Hepatocyte (in vitro differentiated cells): ENCODE data around the gene PPP3R2. TPM values are rescaled to one million over a fixed set of nuclear protein-coding genes. Genes with fewer than 3 reads are reported as not detected.

ENCODE experiments used
- DNase-seq: peaks from one replicate; pipeline ENCODE4 v3.0.0-alpha.2; 2016; ENCODE audit warnings: low spot score
- H2AFZ ChIP-seq: fragments of 200-600 bp; sonication (generic); 2 replicates; pipeline ENCODE4 v1.6.0; 2016; ENCODE audit warnings: antibody characterized with exemption, mild to moderate bottlenecking
- H3K27ac ChIP-seq: fragments of 200-600 bp; sonication (generic); 2 replicates; pipeline ENCODE4 v1.5.1; 2016; ENCODE audit warnings: mild to moderate bottlenecking
- H3K27me3 ChIP-seq: fragments of 200-600 bp; sonication (generic); 2 replicates; pipeline ENCODE4 v1.6.1; 2016
- H3K36me3 ChIP-seq: fragments of 200-600 bp; sonication (generic); replicated peaks from 2 replicates; pipeline ENCODE4 v1.5.1; 2016; ENCODE audit warnings: low read depth; ENCODE audit not compliant: insufficient read depth
- H3K4me1 ChIP-seq: fragments of 200-600 bp; sonication (generic); 2 replicates; pipeline ENCODE4 v1.5.1; 2016; ENCODE audit warnings: mild to moderate bottlenecking, moderate library complexity; ENCODE audit not compliant: insufficient read depth
- H3K4me2 ChIP-seq: fragments of 200-600 bp; sonication (generic); 2 replicates; pipeline ENCODE4 v1.6.0; 2016
- H3K4me3 ChIP-seq: fragments of 200-600 bp; sonication (generic); 2 replicates; pipeline ENCODE4 v1.5.1; 2016; ENCODE audit warnings: mild to moderate bottlenecking
- H3K79me2 ChIP-seq: fragments of 200-600 bp; sonication (generic); 2 replicates; pipeline ENCODE4 v1.6.0; 2017; ENCODE audit warnings: mild to moderate bottlenecking
- H3K9me2 ChIP-seq: fragments of 200-600 bp; sonication (generic); replicated peaks from 2 replicates; pipeline ENCODE4 v1.6.0; 2017; ENCODE audit warnings: mild to moderate bottlenecking; ENCODE audit not compliant: insufficient read depth
- H3K9me3 ChIP-seq: fragments of 200-600 bp; sonication (generic); 2 replicates; pipeline ENCODE4 v1.5.1; 2016; ENCODE audit warnings: low read depth, mild to moderate bottlenecking
- H4K20me1 ChIP-seq: fragments of 200-600 bp; sonication (generic); 2 replicates; pipeline ENCODE4 v1.6.0; 2016; ENCODE audit warnings: mild to moderate bottlenecking; ENCODE audit not compliant: insufficient read depth, poor library complexity, severe bottlenecking
- EZH2 ChIP-seq: fragments of 200-600 bp; sonication (generic); IDR thresholded peaks from 2 replicates; pipeline ENCODE4 v1.6.1; 2016; ENCODE audit warnings: antibody characterized with exemption, mild to moderate bottlenecking, borderline replicate concordance
- EZH2phosphoT487 ChIP-seq: fragments of 200-600 bp; sonication (generic); IDR thresholded peaks from one replicate; pipeline ENCODE4 v1.6.1; 2018; ENCODE audit warnings: antibody characterized with exemption, mild to moderate bottlenecking, low read depth, moderate library complexity; ENCODE audit not compliant: unreplicated experiment, severe bottlenecking
- WGBS: methylation state at CpG from one replicate; pipeline ENCODE4 v1.1.6; 2016; ENCODE audit warnings: low lambda C conversion rate; ENCODE audit errors: missing lambda C conversion rate; 5-methylcytosine and 5-hydroxymethylcytosine counted together
- polyA plus RNA-seq: library from polyadenylated mRNA; unstranded; fragments of >200 nt; fragmentation: Nextera tagmentation; extraction: Ambion mirVana; gene quantifications from 2 replicates; pipeline ENCODE4 v1.2.1, GENCODE V29; 2016
- total RNA-seq: library from RNA; depleted of rRNA; stranded (reverse); fragments of >200 nt; gene quantifications from 2 replicates; pipeline ENCODE4 v1.2.3, GENCODE V29; 2014
- TF ChIP-seq, protein P1 (sequence below): fragments of 200-600 bp; sonication (generic); IDR thresholded peaks from 2 replicates; pipeline ENCODE4 v1.5.1; 2016; ENCODE audit warnings: antibody characterized with exemption, mild to moderate bottlenecking; ENCODE audit not compliant: poor library complexity

PPP3R2 gene
- total and polyA plus RNA-seq, 2 experiments from 2014 or later, result not detected

DNA sequence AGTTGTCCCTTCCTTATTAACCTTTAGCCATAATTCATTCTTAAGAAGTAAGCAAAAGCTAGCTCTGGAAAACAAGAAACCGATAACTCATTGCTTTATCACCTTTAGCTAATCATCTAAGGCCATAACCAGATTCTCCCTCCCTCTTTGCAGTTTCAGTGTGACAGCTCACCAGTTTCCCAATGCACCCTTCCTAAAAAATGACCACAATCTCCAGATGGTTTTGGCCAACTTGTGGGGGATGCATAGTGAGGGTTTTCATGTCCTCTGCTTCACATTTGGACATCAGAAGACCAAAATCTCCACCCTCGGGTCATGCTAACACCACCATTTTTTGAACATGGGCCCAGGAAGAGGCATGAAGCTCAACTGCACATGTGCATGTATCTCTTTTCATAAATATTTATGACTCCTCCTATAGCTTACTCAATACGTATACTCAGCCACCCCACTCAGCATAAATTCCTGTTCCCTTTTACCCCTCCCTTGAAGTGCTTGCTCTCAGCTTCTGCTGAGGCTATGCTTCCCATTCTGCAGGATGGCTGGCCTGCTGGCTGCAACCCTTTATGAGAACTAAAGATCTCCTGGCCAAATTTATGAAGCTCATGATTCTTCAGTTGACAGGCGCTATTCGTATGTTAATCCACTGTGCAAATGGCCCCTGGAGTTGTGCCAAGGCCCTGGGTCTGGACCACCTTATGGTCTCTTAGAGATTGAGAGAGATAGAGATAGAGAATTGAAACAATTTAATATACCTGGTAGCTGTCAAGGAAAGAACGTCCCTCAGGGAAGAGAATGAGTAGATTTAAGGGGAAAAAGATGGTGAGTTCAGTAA is 14.8 kb downstream of the PPP3R2 start:
- no peaks in the 10 kb centered on the region for H3K27me3 ChIP-seq
- no peaks in the 10 kb centered on the region for H3K79me2 ChIP-seq
- H3K27ac ChIP-seq, result no peak overlapping the region
- DNase-seq, result no peak
- no peak overlapping the region for H2AFZ ChIP-seq
- peaks cover 4% of the 10 kb centered on the region for H3K4me1 ChIP-seq
- no peaks in the 10 kb centered on the region for H4K20me1 ChIP-seq
- no peaks in the 10 kb centered on the region for H3K9me3 ChIP-seq
- H3K4me2 ChIP-seq, result no peak overlapping the region
- 79% methylated on average over 6 of the region's 6 CpGs for WGBS
- TF ChIP-seq, protein P1, sequence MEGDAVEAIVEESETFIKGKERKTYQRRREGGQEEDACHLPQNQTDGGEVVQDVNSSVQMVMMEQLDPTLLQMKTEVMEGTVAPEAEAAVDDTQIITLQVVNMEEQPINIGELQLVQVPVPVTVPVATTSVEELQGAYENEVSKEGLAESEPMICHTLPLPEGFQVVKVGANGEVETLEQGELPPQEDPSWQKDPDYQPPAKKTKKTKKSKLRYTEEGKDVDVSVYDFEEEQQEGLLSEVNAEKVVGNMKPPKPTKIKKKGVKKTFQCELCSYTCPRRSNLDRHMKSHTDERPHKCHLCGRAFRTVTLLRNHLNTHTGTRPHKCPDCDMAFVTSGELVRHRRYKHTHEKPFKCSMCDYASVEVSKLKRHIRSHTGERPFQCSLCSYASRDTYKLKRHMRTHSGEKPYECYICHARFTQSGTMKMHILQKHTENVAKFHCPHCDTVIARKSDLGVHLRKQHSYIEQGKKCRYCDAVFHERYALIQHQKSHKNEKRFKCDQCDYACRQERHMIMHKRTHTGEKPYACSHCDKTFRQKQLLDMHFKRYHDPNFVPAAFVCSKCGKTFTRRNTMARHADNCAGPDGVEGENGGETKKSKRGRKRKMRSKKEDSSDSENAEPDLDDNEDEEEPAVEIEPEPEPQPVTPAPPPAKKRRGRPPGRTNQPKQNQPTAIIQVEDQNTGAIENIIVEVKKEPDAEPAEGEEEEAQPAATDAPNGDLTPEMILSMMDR, result no peak
- no peak for TF ChIP-seq EZH2phosphoT487
- TF ChIP-seq EZH2, result no peak
- no peak overlapping the region for H3K4me3 ChIP-seq
- H3K36me3 ChIP-seq, result no peaks in the 10 kb centered on the region
- H3K9me2 ChIP-seq, result no peaks in the 10 kb centered on the region

DNA sequence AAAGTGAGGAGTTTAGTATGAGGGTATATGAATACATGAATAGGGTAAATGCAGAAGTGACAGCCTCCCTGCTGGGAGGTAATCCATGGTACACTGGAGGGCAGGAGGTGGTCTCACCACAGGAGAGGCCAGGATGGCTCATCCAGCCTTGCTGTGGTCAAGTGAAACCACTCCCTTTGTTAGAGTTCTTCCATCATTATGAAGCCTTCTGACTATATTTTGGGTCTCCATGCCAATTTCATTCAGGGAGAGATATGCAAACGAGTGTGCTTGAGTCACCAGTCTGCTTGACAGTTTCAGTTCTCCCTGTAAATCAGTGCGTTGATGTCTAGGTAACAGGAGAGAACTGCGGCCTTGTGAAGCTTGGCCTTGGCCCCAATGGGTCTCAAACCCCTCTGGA is 16.4 kb downstream of the PPP3R2 start:
- no peak overlapping the region for H3K27ac ChIP-seq
- H3K36me3 ChIP-seq, result no peaks in the 10 kb centered on the region
- no peaks in the 10 kb centered on the region for H3K9me3 ChIP-seq
- no peak overlapping the region for H2AFZ ChIP-seq
- H3K27me3 ChIP-seq, result no peaks in the 10 kb centered on the region
- WGBS, result 87% methylated on average over 3 of the region's 3 CpGs
- H4K20me1 ChIP-seq, result no peaks in the 10 kb centered on the region
- H3K4me2 ChIP-seq, result no peak overlapping the region
- H3K79me2 ChIP-seq, result no peaks in the 10 kb centered on the region
- H3K4me1 ChIP-seq, result peaks cover 4% of the 10 kb centered on the region
- no peak for DNase-seq
- no peak for TF ChIP-seq EZH2phosphoT487
- TF ChIP-seq, protein P1, result no peak
- no peak for TF ChIP-seq EZH2
- H3K9me2 ChIP-seq, result no peaks in the 10 kb centered on the region
- no peak overlapping the region for H3K4me3 ChIP-seq

DNA sequence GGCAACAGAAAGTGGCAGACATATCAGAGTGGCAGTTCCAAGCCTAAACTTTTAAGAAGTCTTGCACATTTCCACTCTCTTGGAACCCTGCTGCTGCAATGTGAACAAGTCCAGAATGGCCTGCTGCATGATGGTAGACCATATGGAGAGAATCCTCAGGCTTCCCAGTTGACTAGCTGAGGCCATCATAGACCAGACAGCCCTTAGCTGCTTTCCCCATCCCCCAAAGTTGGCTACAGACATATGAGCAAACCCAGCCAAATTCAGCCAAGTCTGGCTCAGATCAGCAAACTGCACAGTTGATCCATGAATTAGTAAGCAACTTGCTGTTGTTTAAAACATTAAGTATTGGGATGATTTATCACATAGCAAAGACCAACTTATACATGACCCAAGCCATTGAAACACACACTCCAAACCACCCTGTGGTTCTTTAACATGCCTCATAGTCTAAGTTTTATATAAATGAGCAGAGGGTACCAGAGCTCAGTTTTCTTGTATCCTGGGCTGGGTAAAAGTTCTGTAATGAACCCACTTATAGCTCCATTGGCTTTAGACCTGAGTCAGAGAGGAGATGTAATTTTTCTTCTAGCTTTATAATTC is 19.9 kb downstream of the PPP3R2 start:
- no peak overlapping the region for H2AFZ ChIP-seq
- H3K27me3 ChIP-seq, result no peaks in the 10 kb centered on the region
- no peaks in the 10 kb centered on the region for H3K36me3 ChIP-seq
- no peak overlapping the region for H3K27ac ChIP-seq
- no peaks in the 10 kb centered on the region for H3K79me2 ChIP-seq
- no peak for DNase-seq
- no peaks in the 10 kb centered on the region for H4K20me1 ChIP-seq
- TF ChIP-seq, protein P1, result no peak
- TF ChIP-seq EZH2 (no peak), EZH2phosphoT487 (no peak)
- no peaks in the 10 kb centered on the region for H3K9me2 ChIP-seq
- no peak overlapping the region for H3K4me3 ChIP-seq
- no peak overlapping the region for H3K4me2 ChIP-seq
- H3K9me3 ChIP-seq, result no peaks in the 10 kb centered on the region
- peaks cover 4% of the 10 kb centered on the region for H3K4me1 ChIP-seq
